PFSK-1 (cell line): Measurements from ENCODE around the gene PSMA5.

Source experiments
- FOXP2 ChIP-seq: optimal IDR thresholded peaks from 2 replicates; pipeline ENCODE3; 2011; ENCODE audit warnings: borderline replicate concordance, control low read depth, inconsistent platforms; ENCODE audit not compliant: insufficient read depth; ENCODE audit errors: extremely low read length, extremely low read depth
- POLR2AphosphoS5 ChIP-seq: IDR thresholded peaks from 2 replicates; pipeline ENCODE4 v1.6.1; 2012; ENCODE audit warnings: low read depth, mild to moderate bottlenecking, control low read depth, low read length, moderate library complexity
- REST ChIP-seq, 2 experiments: IDR thresholded peaks; 2 replicates each; pipeline versions ENCODE4 v1.6.1 to v1.8.0; 2011 to 2012; ENCODE audit warnings: low read depth in 2 of 2, low read length in 2 of 2, control low read depth in 1 of 2, inconsistent platforms in 1 of 2, mild to moderate bottlenecking in 1 of 2, moderate library complexity in 1 of 2; ENCODE audit not compliant: insufficient read depth in 1 of 2
- SIN3A ChIP-seq: IDR thresholded peaks from 2 replicates; pipeline ENCODE4 v1.6.1; 2012; ENCODE audit warnings: mild to moderate bottlenecking, low read length, moderate library complexity, borderline replicate concordance; ENCODE audit not compliant: insufficient read depth
- TAF1 ChIP-seq: IDR thresholded peaks from 2 replicates; pipeline ENCODE4 v1.6.1; 2012; ENCODE audit warnings: low read length, control low read depth, borderline replicate concordance; ENCODE audit not compliant: insufficient read depth

Gene PSMA5

GRCh38 chr1:109466452-109467300, 40.4 kb upstream of the PSMA5 start, which contains the start of gene SYPL2:
SYPL2 (plus strand) TSS chr1:109466546; CDS start chr1:109466844, 298 bp downstream.
- TF ChIP-seq FOXP2: no peak
- TF ChIP-seq SIN3A: no peak
- no peak for TF ChIP-seq POLR2AphosphoS5
- no peak for TF ChIP-seq REST (IDR thresholded peaks at IDR 0.05; ENCODE audit: insufficient read depth in 1 of 2, low read depth in 2 of 2, low read length in 2 of 2)
- no peak for TF ChIP-seq TAF1

DNA sequence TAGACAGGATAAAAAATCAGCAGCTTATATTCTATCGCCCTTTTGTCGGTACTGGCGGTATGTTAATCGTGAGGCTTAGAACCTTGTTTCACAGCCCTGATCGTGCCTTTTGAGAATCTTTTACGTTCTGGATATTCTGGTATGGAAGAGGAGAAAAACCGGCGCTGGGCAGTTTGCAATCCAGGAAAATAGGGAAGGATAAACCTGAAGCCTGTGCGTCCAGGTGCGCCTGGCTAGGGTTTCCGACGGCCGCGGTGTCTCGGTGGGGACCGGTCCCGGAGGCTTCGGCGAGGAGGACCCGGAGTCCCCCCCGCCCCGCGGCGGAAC, 39.8 kb upstream of the PSMA5 start:
- TF ChIP-seq FOXP2 (no peak), POLR2AphosphoS5 (no peak), SIN3A (no peak), TAF1 (no peak), REST (IDR thresholded peaks at IDR 0.05; ENCODE audit: insufficient read depth in 1 of 2, low read depth in 2 of 2, low read length in 2 of 2) (no peak)

DNA sequence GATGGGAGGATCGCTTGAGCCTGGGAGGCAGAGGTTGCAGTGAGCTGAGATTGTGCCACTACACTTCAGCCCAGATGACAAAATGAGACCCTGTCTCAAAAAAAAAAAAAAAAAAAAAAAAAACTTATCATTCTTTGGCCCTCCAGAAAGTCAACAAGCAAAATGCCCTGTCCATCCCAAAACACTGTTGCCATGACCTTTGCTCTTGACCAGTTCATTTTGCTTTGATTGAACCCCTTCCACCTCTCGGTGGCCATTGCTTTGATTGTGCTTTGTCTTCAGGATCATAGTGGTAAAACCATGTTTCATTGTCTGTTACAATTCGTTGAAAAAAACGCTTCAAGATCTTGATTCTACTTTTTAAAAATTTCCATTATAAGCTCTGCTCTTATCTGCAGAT, 31.6 kb upstream of the PSMA5 start:
- no peak for TF ChIP-seq POLR2AphosphoS5
- no peak for TF ChIP-seq TAF1
- TF ChIP-seq REST (IDR thresholded peaks at IDR 0.05; ENCODE audit: insufficient read depth in 1 of 2, low read depth in 2 of 2, low read length in 2 of 2): no peak
- TF ChIP-seq SIN3A: no peak
- no peak for TF ChIP-seq FOXP2

GRCh38 chr1:109454497-109455133, 28.4 kb upstream of the PSMA5 start:
- TF ChIP-seq TAF1 (no peak), REST (IDR thresholded peaks at IDR 0.05; ENCODE audit: insufficient read depth in 1 of 2, low read depth in 2 of 2, low read length in 2 of 2) (no peak)

DNA sequence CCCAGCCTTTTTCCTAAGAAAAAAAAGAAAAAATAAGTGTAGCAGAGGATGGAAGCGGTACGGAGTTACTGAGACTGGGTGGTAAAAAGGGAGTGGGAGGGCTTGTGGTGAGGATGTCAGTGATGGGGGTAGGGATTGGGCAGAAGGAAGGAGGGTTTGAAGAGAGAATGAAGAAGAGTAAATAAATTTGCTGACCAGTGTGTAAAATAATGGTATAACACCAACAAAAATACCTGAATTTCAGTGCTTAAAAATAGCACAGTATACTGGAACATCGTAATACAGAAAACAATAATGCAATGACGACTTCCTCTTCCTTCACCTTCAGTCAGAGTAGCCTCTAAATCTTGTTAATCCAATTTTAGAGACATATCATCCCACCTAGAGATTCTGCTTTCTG, 21.3 kb upstream of the PSMA5 start:
- no peak for TF ChIP-seq SIN3A
- no peak for TF ChIP-seq REST (IDR thresholded peaks at IDR 0.05; ENCODE audit: insufficient read depth in 1 of 2, low read depth in 2 of 2, low read length in 2 of 2)
- no peak for TF ChIP-seq TAF1
- no peak for TF ChIP-seq FOXP2
- no peak for TF ChIP-seq POLR2AphosphoS5
